ENCODE measurements around the gene MRGPRF.

Gene MRGPRF

GRCh38 chr11:68998390-68998911 lies 14.6 kb downstream of the MRGPRF start:
- no peak for TF ChIP-seq TAF1 (IDR thresholded peaks at IDR 0.05; ENCODE audit: borderline replicate concordance, low read depth, low read length)
- TF ChIP-seq POLR2A (IDR thresholded peaks at IDR 0.05; ENCODE audit: low read depth, low read length) = no peak
- no peak for TF ChIP-seq POLR2AphosphoS5 (IDR thresholded peaks at IDR 0.05; ENCODE audit: low read depth, low read length)
- peak; percentile 0 for DNase-seq (ENCODE audit: insufficient read length)
- no peak for FAIRE-seq

GRCh38 chr11:68997995-68998348 lies 15.1 kb downstream of the MRGPRF start:
- TF ChIP-seq TAF1 (IDR thresholded peaks at IDR 0.05; ENCODE audit: borderline replicate concordance, low read depth, low read length) (no peak), POLR2A (IDR thresholded peaks at IDR 0.05; ENCODE audit: low read depth, low read length) (no peak), POLR2AphosphoS5 (IDR thresholded peaks at IDR 0.05; ENCODE audit: low read depth, low read length) (no peak)
- FAIRE-seq (no peak), DNase-seq (ENCODE audit: insufficient read length) (no peak)

- TF ChIP-seq POLR2A (IDR thresholded peaks at IDR 0.05; ENCODE audit: low read depth, low read length) = no peak
- no peak for TF ChIP-seq POLR2AphosphoS5 (IDR thresholded peaks at IDR 0.05; ENCODE audit: low read depth, low read length)
- no peak for TF ChIP-seq TAF1 (IDR thresholded peaks at IDR 0.05; ENCODE audit: borderline replicate concordance, low read depth, low read length)
- FAIRE-seq = no peak
- no peak for DNase-seq (ENCODE audit: insufficient read length)
These were observed 15.7 kb downstream of the MRGPRF start for GRCh38 chr11:68997124-68997994.

GRCh38 chr11:68996376-68997123 lies 16.5 kb downstream of the MRGPRF start:
- DNase-seq (ENCODE audit: insufficient read length) = no peak
- no peak for TF ChIP-seq POLR2A (IDR thresholded peaks at IDR 0.05; ENCODE audit: low read depth, low read length)
- no peak for TF ChIP-seq POLR2AphosphoS5 (IDR thresholded peaks at IDR 0.05; ENCODE audit: low read depth, low read length)
- no peak for TF ChIP-seq TAF1 (IDR thresholded peaks at IDR 0.05; ENCODE audit: borderline replicate concordance, low read depth, low read length)
- no peak for FAIRE-seq

- FAIRE-seq (no peak), DNase-seq (ENCODE audit: insufficient read length) (no peak)
- TF ChIP-seq POLR2AphosphoS5 (IDR thresholded peaks at IDR 0.05; ENCODE audit: low read depth, low read length) (no peak), TAF1 (IDR thresholded peaks at IDR 0.05; ENCODE audit: borderline replicate concordance, low read depth, low read length) (no peak), POLR2A (IDR thresholded peaks at IDR 0.05; ENCODE audit: low read depth, low read length) (no peak)
These were observed 18.2 kb downstream of the MRGPRF start for GRCh38 chr11:68994894-68995285.

GRCh38 chr11:68994161-68994893 lies 18.7 kb downstream of the MRGPRF start:
- TF ChIP-seq TAF1 (IDR thresholded peaks at IDR 0.05; ENCODE audit: borderline replicate concordance, low read depth, low read length) = no peak
- no peak for TF ChIP-seq POLR2A (IDR thresholded peaks at IDR 0.05; ENCODE audit: low read depth, low read length)
- TF ChIP-seq POLR2AphosphoS5 (IDR thresholded peaks at IDR 0.05; ENCODE audit: low read depth, low read length) = no peak
- FAIRE-seq (no peak), DNase-seq (ENCODE audit: insufficient read length) (no peak)

- no peak for FAIRE-seq
- TF ChIP-seq POLR2A (IDR thresholded peaks at IDR 0.05; ENCODE audit: low read depth, low read length) (no peak), TAF1 (IDR thresholded peaks at IDR 0.05; ENCODE audit: borderline replicate concordance, low read depth, low read length) (no peak), POLR2AphosphoS5 (IDR thresholded peaks at IDR 0.05; ENCODE audit: low read depth, low read length) (no peak)
- DNase-seq (ENCODE audit: insufficient read length) = no peak
These were observed 19.5 kb downstream of the MRGPRF start for GRCh38 chr11:68993546-68993945.

GRCh38 chr11:68992743-68993255 lies 20.2 kb downstream of the MRGPRF start:
- DNase-seq (ENCODE audit: insufficient read length) = no peak
- FAIRE-seq = no peak
- no peak for TF ChIP-seq TAF1 (IDR thresholded peaks at IDR 0.05; ENCODE audit: borderline replicate concordance, low read depth, low read length)

- DNase-seq (ENCODE audit: insufficient read length) (no peak), FAIRE-seq (no peak)
- TF ChIP-seq POLR2AphosphoS5 (IDR thresholded peaks at IDR 0.05; ENCODE audit: low read depth, low read length) (no peak), TAF1 (IDR thresholded peaks at IDR 0.05; ENCODE audit: borderline replicate concordance, low read depth, low read length) (no peak), POLR2A (IDR thresholded peaks at IDR 0.05; ENCODE audit: low read depth, low read length) (no peak)
These were observed 21.9 kb downstream of the MRGPRF start for GRCh38 chr11:68990995-68991780.

- FAIRE-seq (no peak), DNase-seq (ENCODE audit: insufficient read length) (no peak)
- TF ChIP-seq POLR2AphosphoS5 (IDR thresholded peaks at IDR 0.05; ENCODE audit: low read depth, low read length) (no peak), TAF1 (IDR thresholded peaks at IDR 0.05; ENCODE audit: borderline replicate concordance, low read depth, low read length) (no peak), POLR2A (IDR thresholded peaks at IDR 0.05; ENCODE audit: low read depth, low read length) (no peak)
These were observed 23.0 kb downstream of the MRGPRF start for GRCh38 chr11:68989936-68990606.
